Measurements from ENCODE around the gene DMD. TPM values are rescaled to one million over a fixed set of nuclear protein-coding genes. Genes with fewer than 3 reads are reported as not detected.

The DMD gene
- total and polyA plus RNA-seq, 2 donors (not counting 1 experiment from before 2014, with no cell fraction given): 5.1 to 7.2 TPM

GRCh38 chrX:33175201-33175600 is 36.1 kb downstream of the DMD start:
- Histone ChIP-seq H3K9me3 (ENCODE audit: control insufficient read depth, insufficient read depth, low read depth, low read length) (no peaks in the 10 kb centered on the region), H3K27me3 (ENCODE audit: control insufficient read depth, insufficient read depth, low read length) (no peaks in the 10 kb centered on the region), H3K4me2 (ENCODE audit: extremely low read depth, insufficient read depth, low read length) (no peak overlapping the region), H3K9ac (ENCODE audit: insufficient read depth, low read length) (no peak overlapping the region), H3K79me2 (ENCODE audit: control insufficient read depth, insufficient read depth, low read length) (no peaks in the 10 kb centered on the region), H3K27ac (ENCODE audit: insufficient read depth, low read length) (no peak overlapping the region), H3K36me3 (ENCODE audit: control insufficient read depth, insufficient read depth, low read length) (no peaks in the 10 kb centered on the region), H2AFZ (ENCODE audit: low read length) (no peak overlapping the region), H4K20me1 (ENCODE audit: control insufficient read depth, extremely low read depth, insufficient read depth, low read length) (no peaks in the 10 kb centered on the region), H3K4me3 (replicated peaks in 1 of 4; ENCODE audit: control extremely low read depth in 1 of 4, insufficient read depth in 1 of 4, low read depth in 3 of 4, low read length in 4 of 4) (no peak overlapping the region), H3K4me1 (ENCODE audit: control insufficient read depth, extremely low read depth, insufficient read depth, low read length) (no peaks in the 10 kb centered on the region)
- TF ChIP-seq EZH2 (IDR thresholded peaks at IDR 0.05; ENCODE audit: low read length, missing control alignments): no peak
- TF ChIP-seq, protein P1, sequence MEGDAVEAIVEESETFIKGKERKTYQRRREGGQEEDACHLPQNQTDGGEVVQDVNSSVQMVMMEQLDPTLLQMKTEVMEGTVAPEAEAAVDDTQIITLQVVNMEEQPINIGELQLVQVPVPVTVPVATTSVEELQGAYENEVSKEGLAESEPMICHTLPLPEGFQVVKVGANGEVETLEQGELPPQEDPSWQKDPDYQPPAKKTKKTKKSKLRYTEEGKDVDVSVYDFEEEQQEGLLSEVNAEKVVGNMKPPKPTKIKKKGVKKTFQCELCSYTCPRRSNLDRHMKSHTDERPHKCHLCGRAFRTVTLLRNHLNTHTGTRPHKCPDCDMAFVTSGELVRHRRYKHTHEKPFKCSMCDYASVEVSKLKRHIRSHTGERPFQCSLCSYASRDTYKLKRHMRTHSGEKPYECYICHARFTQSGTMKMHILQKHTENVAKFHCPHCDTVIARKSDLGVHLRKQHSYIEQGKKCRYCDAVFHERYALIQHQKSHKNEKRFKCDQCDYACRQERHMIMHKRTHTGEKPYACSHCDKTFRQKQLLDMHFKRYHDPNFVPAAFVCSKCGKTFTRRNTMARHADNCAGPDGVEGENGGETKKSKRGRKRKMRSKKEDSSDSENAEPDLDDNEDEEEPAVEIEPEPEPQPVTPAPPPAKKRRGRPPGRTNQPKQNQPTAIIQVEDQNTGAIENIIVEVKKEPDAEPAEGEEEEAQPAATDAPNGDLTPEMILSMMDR (conservative IDR thresholded peaks at IDR 0.05 in 1 of 2, IDR thresholded peaks at IDR 0.05 in 1 of 2; ENCODE audit: low read depth in 1 of 2, low read length in 2 of 2): no peak
- no peak for DNase-seq (ENCODE audit: low read depth in 2 of 2)

DNA sequence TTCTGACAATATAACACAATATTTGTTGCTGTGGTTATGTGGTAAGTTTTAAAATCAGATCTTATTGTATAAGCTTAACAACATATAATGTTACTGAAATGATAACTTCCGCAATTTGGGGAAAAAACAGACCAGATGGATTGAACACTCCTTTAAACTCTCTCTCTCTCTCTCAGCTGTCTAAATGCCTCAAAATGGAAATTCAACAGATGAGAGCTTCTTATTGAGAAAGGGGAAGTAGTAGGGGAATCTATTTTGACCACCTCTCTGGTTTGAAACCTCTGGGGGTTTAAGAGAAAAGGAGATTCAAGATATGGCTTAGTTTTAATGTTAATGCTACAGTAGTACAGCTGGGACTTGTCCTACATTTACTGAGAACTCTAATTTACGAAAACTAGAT is 40.3 kb downstream of the DMD start:
- H3K36me3 ChIP-seq (ENCODE audit: control insufficient read depth, insufficient read depth, low read length): no peaks in the 10 kb centered on the region
- no peaks in the 10 kb centered on the region for H3K27me3 ChIP-seq (ENCODE audit: control insufficient read depth, insufficient read depth, low read length)
- H3K4me1 ChIP-seq (ENCODE audit: control insufficient read depth, extremely low read depth, insufficient read depth, low read length): no peaks in the 10 kb centered on the region
- no peak for DNase-seq (ENCODE audit: low read depth in 2 of 2)
- no peak overlapping the region for H3K4me2 ChIP-seq (ENCODE audit: extremely low read depth, insufficient read depth, low read length)
- H3K9ac ChIP-seq (ENCODE audit: insufficient read depth, low read length): no peak overlapping the region
- no peak overlapping the region for H2AFZ ChIP-seq (ENCODE audit: low read length)
- no peak overlapping the region for H3K4me3 ChIP-seq (replicated peaks in 1 of 4; ENCODE audit: control extremely low read depth in 1 of 4, insufficient read depth in 1 of 4, low read depth in 3 of 4, low read length in 4 of 4)
- TF ChIP-seq, protein P1 (conservative IDR thresholded peaks at IDR 0.05 in 1 of 2, IDR thresholded peaks at IDR 0.05 in 1 of 2; ENCODE audit: low read depth in 1 of 2, low read length in 2 of 2): no peak
- H3K9me3 ChIP-seq (ENCODE audit: control insufficient read depth, insufficient read depth, low read depth, low read length): no peaks in the 10 kb centered on the region
- no peaks in the 10 kb centered on the region for H3K79me2 ChIP-seq (ENCODE audit: control insufficient read depth, insufficient read depth, low read length)
- H4K20me1 ChIP-seq (ENCODE audit: control insufficient read depth, extremely low read depth, insufficient read depth, low read length): no peaks in the 10 kb centered on the region
- no peak overlapping the region for H3K27ac ChIP-seq (ENCODE audit: insufficient read depth, low read length)

- Histone ChIP-seq H3K9me3 (ENCODE audit: control insufficient read depth, insufficient read depth, low read depth, low read length) (no peaks in the 10 kb centered on the region), H3K79me2 (ENCODE audit: control insufficient read depth, insufficient read depth, low read length) (no peaks in the 10 kb centered on the region), H3K27ac (ENCODE audit: insufficient read depth, low read length) (no peak overlapping the region), H3K4me1 (ENCODE audit: control insufficient read depth, extremely low read depth, insufficient read depth, low read length) (no peaks in the 10 kb centered on the region), H3K27me3 (ENCODE audit: control insufficient read depth, insufficient read depth, low read length) (no peaks in the 10 kb centered on the region), H3K4me2 (ENCODE audit: extremely low read depth, insufficient read depth, low read length) (no peak overlapping the region), H3K9ac (ENCODE audit: insufficient read depth, low read length) (no peak overlapping the region), H3K4me3 (replicated peaks in 1 of 4; ENCODE audit: control extremely low read depth in 1 of 4, insufficient read depth in 1 of 4, low read depth in 3 of 4, low read length in 4 of 4) (no peak overlapping the region), H4K20me1 (ENCODE audit: control insufficient read depth, extremely low read depth, insufficient read depth, low read length) (no peaks in the 10 kb centered on the region), H3K36me3 (ENCODE audit: control insufficient read depth, insufficient read depth, low read length) (no peaks in the 10 kb centered on the region), H2AFZ (ENCODE audit: low read length) (no peak overlapping the region)
- no peak for DNase-seq (ENCODE audit: low read depth in 2 of 2)
- TF ChIP-seq, protein P1 (conservative IDR thresholded peaks at IDR 0.05 in 1 of 2, IDR thresholded peaks at IDR 0.05 in 1 of 2; ENCODE audit: low read depth in 1 of 2, low read length in 2 of 2): no peak
- TF ChIP-seq EZH2 (IDR thresholded peaks at IDR 0.05; ENCODE audit: low read length, missing control alignments): no peak
Measured at GRCh38 chrX:33161829-33162228, 49.5 kb downstream of the DMD start.
